GM19025 (cell line): Measurements from ENCODE around the gene ANKRD10.

ENCODE experiments used
- ATAC-seq: cut with Tn5 transposase; IDR thresholded peaks from one replicate; pipeline ENCODE4 v1.9.1; 2021; ENCODE audit warnings: mild to moderate bottlenecking, low read depth, moderate library complexity; ENCODE audit not compliant: unreplicated experiment

Gene ANKRD10

DNA sequence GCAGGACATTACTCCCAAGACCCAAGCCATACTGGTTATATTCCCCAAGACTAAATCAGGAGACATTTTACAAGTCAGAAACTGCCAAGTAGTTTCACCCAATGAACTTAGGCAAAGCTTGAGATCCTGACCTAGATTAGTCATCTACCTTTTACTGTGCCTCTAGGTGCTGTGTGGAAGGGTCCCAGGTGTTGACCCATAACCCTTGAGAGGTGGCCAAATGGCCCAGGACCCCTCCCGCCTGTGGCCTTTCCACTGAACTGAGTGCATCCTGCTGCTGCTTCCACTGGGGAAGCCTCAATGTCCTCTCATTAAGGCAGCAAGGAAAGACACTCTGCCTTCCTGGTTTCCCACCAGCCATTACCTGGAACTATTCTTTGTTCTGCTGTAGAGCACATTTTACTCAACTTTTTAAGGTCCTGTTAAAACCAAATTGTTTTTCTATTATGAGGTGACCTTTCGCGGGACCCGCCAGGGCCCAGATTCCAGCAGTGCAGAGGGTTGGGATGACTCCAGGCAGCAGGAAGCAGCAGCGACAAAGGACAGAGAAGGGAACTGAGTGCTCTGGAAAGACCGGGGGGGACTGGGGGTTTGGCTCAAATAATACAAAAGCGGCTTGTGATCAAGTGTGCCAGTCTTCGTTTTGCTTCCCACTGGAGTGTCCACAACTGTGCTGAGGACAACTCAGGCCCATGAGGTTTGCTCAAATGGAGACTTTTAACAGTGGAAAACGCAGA is 27.1 kb downstream of the ANKRD10 start:
- no peak for ATAC-seq

DNA sequence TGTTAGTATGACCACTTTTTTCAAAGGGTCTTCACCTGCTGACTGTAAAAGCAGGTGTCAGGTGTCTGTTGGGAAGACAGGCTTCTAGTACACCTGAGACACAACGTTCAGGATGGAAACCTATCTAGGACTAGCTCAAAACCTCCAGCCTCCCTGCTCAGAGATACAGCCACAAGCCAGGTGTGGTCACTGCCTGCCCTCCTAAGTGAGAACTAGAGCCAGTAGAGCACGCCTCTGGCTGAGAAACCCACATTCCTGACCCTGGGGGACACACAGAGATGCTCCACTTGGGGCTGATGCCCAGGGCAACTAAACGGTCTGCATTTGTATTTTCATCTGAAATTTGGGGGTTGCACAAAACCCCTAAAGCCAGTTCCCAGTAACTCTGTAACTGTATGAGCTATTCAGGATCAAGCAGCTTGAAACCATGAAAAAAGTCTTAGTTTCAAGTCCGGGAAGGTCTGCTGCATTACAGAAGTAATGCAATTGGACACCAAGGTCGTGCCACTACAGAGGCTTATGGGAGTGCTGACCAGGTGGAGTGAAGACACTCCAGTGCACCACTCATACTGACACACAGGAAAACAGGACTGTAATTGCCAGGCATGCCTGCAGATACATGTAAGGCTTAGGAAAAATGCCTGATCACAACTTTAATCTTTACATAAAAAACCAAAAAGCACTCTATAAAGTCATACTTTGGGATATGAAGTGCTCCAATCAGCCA is 27.8 kb downstream of the ANKRD10 start:
- ATAC-seq: no peak

DNA sequence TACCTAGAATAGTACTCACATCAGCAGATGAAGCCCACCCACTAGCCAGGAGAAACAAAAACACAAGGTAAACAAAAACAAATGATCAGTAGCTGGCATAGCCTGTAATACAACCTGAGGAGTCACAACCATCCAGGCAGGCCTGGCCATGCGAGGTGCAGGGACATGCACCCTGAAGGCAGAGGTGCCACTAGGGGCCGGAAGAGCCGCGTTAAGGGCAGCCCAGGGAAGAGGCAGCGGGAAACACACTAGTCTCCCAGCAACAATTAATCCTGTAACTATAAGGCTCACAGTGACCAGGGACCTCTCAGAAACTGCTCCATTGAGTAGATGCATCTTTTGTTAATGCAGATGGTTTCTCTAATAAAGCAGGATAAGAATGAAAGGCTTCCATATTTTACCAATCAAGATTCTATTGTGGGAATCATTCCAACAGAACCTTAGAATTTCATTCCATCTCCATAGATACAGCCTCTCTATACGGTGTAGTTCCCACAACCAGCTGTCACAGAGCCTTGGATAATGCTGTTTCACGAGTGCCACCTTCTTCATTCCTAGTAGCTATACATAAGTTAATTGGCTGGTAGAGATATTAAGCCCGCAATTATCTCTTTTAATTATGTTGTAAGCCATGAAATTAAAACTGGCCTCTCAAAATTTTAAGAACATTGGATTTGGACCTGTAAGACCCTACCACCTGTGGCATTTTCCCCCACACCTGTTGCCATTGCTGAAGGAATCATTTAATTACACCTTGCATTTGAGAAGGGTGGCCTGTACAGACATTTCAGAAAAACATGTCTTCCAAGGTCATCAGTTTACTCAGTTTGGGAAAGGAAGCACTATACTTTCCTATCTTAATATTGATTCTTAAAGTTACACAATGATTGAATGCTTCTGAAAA is 28.7 kb downstream of the ANKRD10 start:
- no peak for ATAC-seq

DNA sequence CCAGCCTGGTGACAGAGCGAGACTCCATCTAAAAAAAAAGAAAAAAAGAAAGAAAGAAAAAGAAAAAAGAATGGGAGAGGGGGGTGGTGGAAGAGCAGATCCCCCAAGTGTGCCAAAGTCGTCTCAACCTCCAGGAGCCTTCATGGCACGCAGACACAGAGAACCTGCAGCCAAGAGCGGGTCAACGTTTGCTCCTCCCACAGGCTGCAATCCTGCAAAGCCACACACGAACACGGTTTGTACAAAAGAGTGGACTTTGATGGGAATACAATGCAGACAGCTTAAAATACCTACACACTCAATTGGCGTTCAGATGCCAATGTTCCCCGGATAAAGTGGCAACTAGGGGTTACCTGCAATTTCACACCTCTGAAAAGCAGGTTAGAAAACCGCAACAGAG is 29.4 kb downstream of the ANKRD10 start:
- ATAC-seq: no peak

DNA sequence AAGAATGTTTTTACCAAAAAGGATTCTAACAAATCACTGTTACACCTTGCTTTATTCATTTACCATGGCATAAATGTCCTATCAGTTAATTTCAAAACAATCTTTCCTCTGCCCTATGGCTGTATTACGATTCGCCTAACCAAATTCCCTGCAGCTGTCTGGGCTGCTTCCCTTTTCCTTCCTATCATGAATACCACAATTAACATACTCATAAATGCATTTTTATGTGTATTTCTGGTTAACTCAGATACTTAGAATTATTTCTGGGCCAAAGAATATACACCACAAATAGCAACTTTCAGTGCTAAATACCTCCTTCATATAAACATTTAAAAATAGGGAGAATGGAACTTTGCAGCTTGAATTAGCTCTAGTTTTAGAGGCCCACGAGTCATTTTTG is 30.4 kb downstream of the ANKRD10 start:
- ATAC-seq: no peak

DNA sequence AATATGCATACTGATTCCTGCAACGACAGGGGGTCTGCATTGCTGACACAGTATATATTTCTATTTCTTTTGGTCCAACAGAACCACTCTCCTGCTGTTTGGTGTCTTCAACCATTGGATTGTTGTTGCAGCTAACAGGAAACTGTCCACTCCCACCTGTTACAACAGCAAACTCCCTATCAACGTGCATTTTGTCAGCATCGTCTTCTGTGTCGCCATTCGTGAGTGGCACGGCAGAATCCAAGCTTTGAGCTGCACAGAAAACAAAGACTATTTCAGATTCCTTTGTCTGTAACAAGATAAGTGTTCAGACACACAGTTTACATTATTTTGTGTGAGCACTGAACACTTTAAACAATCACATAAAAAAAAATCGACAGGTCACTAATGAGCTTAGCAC is 31.3 kb downstream of the ANKRD10 start:
- no peak for ATAC-seq

DNA sequence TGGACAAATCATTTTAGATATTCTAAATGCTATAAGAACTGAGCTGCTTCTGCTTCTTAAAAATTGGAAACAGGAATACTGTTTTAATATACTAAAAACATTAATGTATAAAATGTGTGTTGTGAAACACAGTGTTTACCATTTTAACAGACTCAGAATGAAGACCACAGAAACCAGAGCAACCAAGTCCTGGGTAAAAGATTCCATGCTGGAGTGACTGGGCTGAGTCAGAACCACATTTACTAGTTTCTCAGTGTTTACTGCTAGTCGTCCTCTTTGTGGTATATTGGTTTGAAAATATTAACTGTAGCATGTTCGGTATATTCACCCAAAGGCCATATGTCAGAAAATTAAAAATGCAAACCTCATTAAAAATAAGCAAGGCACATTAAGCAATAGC is 31.9 kb downstream of the ANKRD10 start:
- ATAC-seq: no peak

DNA sequence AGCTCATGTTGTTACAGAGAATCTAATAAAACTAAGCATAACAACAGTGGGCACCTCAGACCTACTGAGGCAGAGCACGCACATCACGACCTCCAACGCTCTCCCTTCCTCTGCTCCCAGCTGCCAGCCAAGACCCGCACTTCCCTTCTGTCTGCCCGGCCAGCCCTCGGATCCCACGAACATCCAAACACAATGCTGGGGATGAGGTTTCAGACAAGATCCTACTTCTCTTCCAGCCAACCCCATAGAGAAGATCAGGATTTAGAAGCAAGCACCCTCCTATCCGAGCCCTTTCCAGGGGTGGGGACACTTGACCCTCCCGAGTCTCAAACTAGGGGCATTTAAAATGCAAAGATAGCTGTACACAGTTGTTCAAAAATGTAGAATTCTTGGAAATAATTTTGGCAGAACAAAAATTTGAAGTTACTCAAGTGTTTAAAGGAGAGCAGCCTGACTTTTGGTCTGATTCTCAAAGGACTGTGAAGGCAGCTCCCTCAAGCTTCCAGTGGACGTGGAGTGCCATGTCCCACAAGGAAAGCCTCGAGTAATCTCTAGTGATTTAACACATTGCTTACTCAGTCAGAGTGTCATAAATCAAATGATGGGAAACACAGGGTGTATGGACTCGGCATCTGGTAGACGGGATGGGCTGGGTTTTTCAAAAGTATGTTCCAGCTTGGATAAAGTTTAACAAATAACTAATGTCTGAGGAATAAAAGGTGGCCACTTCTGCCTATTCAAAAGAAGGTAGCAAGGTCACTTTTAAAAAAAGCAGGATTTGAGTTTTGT is 32.8 kb downstream of the ANKRD10 start:
- ATAC-seq: no peak

DNA sequence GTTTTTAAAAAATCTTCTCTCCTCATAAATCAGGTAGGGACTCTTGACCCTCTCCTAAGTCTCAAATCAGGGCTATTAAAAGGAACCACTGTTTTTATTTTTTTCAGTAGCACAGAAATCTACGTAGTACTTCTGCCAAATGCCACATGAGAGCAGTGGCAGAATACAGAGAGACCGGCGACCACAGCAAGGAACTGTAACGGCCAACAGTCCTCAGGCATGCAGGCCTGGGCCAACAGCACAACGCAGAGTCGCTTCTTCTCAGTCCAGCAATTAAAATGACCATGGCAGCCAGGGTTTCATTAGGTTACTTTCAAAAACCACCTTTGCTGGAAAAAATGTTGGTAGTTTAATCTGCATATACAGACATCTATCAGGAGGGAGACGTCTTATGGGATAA is 34.2 kb downstream of the ANKRD10 start:
- no peak for ATAC-seq

DNA sequence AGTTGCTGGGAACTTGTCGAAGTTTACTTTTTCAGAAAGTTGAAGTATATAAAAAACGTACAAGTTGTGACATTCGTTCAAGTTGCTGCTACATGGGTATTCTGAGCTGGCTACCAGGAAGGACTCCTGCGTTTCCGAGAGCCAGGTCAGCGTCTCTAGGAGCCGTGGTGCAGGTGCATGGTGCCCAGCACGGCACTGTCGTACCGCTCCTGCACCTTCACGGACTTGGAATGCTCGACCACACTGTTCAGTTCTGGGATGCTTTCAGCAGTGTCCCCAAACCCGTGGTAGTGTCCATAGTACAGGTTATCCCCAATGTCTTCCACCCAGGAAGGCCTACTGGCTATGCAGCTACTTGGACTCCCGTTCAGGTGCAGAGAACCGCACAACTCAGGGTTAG is 35.4 kb downstream of the ANKRD10 start:
- ATAC-seq: no peak

DNA sequence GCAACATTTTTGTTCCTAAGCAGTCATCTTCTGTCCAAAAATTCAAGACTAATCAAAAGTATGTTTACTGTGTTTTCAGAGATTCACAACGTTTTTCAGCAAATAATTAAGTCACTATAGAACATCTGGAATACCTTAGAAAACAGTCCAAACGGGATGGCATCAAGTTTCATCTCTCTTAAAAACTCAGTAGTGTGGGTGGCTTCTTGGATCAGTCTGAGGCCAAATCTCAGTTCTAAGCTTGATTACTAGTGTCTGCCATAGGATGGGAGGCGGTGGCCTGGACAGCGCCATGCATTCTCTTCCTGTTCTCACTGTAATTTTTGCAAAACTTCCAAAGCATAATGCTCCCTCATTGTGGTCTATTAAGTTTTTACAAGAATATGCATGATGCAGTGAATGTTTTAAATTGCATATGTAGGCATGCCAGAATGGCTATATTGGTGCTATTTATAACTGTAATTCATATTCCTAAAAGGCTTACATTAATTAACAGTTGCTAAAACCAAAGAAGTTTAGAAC is 37.1 kb downstream of the ANKRD10 start:
- ATAC-seq: no peak

DNA sequence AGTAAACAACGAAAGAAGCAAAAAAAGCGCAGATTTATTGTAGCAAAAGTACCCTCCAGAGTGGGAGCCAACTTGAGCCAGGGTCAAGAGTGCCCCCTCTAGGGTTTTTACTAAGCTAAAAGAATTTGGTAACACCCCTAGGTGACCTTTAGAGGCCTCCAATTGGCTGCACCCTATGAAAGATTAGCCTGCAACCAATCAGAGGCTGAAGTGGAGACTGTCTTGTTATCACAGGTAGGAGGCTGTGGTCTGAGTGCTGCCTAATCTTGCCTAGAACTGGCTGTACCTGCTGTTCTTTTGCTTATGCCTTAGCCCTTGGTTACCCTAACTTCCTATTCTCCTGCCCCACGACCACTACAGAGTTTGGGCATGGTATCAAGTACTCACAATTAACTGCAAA is 38.3 kb downstream of the ANKRD10 start:
- no peak for ATAC-seq

DNA sequence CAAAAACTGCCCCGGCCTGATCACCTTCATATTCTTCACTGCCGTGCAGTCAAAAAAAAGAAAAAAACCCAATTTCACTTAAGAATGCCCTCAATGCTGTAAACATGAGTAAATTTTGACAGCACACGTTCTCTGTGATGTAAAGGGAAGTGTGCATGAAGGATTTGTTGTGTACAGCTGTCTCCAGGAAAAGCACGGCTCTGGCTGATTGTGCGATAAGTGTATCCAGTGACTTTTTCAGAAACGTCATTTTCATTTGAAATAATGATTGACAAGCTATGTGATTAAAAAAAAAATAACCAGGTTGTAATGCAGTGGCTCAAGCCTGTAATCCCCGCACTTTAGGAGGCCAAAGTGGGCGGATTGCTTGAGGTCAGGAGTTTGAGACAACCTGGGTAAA is 39.6 kb downstream of the ANKRD10 start:
- ATAC-seq: no peak

DNA sequence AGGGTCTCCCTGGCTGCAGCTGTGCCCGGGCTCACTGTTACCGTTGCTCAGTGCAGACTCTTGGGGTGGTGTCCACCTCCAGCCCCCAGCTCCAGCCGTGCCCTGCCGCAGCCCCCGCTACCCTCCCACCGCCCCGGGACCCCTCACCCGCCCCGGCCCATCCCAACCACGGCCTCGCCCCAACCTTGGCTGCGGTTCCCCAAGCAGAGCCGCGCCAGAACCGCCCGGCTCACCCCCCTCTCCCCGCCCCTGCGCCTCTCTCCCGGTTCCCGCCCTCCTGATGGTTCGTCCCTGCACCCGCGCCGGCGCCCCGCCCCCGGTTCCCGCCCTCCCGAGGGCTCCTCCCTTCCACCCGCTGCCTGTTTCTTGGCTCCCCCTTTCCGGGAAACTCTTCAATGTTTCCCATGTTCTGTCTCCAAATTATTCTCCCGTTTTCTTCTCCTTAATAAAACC is 40.3 kb downstream of the ANKRD10 start:
- ATAC-seq: peak; percentile 47

DNA sequence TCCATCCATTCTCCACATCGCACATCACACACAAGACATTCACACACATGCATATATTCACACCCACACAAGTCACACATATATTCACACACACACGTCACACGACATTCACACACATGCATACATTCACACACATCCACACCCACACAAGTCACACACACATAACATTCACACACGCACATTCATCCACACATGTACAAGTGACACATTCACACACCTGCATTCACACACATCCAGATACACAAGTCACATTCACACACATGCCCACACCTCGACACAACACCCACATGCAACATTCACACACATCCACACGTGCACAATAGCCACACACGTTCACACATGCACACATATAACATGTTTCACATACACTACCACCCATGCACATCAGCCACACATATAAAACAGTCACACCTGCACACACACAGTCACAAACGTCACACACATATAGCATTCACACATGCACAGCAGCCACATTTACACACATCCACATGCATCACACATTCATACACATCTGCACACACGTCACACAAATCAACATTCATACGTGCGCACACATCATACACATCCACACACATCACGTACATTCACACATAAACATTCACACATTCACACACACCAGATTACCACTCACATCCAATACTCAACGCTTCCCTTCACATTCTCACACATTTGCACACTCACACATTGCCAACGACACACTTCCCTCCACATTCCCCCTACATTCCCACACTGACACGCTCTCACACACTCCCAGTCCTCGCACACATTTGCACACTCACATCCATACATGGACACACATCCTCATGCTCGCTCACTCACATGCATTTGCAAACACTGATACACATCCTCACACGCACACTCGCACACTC is 41.0 kb downstream of the ANKRD10 start:
- no peak for ATAC-seq

DNA sequence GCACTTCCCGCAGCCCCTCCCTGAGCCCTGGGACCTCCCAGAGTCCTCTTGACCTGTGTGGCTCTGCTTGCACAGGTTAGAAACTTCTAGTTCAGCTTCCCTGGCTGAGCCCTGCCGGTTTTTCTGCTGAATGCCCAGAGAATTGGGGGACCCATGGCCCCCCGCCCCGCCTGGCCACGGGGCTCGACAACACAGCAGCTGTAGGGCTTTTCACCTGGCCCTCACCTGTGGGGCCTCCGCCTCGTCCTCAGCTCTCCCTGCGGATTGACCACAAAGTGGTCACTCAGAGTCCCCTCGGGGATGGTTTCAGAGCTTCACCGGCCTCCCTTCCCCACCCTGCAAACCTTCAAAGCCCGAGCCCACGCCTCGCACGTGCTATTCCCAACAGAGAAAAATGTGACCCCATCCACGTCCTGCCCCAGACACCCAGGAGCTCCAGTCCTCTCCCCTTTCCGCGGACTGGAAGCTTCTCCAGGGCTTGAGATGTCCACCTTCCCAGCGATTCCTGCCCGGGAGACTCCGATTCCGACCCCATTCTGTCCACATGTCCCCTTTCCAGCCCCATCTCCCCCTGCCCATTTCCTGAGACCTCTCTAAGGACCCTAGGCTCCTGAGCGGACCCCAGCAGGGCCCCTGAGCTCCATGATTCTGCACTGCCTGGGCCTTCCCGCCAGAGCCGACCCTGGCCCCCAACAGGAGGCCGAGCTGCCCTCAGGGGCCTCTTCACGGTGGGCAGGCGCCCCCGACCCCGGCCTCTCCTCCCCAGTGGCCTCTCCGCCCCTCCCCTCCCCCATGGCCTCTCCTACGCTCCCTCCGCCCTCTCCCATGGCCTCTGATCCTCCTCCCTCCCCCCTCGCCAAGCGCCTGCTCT is 41.9 kb downstream of the ANKRD10 start:
- no peak for ATAC-seq

DNA sequence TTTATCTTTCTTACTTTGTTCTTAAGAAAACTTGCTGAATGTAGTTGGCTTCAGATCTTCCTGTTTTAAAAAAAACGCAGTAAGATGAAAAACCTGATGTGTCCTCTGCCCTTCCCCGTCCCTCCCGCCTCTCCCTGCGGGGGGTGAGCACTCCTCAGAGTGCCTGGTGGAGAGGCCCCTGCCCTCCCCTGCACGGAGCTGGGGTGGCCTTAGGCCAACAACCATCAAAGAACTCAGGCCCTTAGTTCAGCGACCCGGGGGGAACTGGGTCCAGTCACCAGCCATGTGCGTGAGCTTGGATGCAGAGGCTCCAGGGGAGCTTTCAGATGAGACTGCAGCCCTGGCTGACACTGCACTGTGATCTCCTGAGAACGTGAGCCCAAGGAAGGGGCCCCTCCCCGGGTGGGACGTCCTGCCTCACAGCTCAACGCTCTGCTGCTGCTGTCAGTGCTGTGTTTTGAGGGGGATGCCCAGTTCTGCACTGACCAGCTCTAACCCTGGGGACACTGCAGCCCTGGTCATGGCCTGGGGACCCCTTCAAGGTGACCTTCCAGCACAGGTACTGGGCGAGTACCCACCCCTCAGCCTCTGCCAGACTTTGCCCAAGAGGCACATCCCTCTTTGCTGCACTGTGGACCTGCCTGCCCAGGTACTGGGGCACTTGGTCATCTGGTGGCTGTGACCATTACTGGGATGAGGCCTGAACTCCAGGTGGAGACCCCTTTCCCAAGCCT is 42.7 kb downstream of the ANKRD10 start:
- no peak for ATAC-seq
